Measurements from ENCODE around the gene LRP8.
A peak's percentile ranks its signal among the peaks of the same experiment; 100 is the strongest.
"Not testable (repeated sequence)": the region's sequence is repeated elsewhere in the genome, so short reads cannot be mapped to it uniquely, and the experiment has no call there.

Gene LRP8

GRCh38 chr1:53284224-53285020 lies 43.4 kb downstream of the LRP8 start:
- no peak for DNase-seq (ENCODE audit: low read depth in 2 of 2)

GRCh38 chr1:53283156-53283555 lies 44.7 kb downstream of the LRP8 start:
- not testable (repeated sequence) for DNase-seq (ENCODE audit: low read depth in 2 of 2)

- DNase-seq (ENCODE audit: low read depth in 2 of 2), result no peak
These were observed 46.7 kb downstream of the LRP8 start for GRCh38 chr1:53281133-53281532.

- DNase-seq (ENCODE audit: low read depth in 2 of 2), result no peak
These were observed 47.4 kb downstream of the LRP8 start for GRCh38 chr1:53280496-53280895.

- DNase-seq (ENCODE audit: low read depth in 2 of 2), result no peak
These were observed 48.3 kb downstream of the LRP8 start for GRCh38 chr1:53279296-53280200.

- peak in 1 of 2 experiments; percentile 3 for DNase-seq (ENCODE audit: low read depth in 2 of 2)
These were observed 49.6 kb downstream of the LRP8 start for GRCh38 chr1:53278298-53278725.

GRCh38 chr1:53277326-53277725 lies 50.5 kb downstream of the LRP8 start:
- no peak for DNase-seq (ENCODE audit: low read depth in 2 of 2)

GRCh38 chr1:53276902-53277281 lies 51.0 kb downstream of the LRP8 start:
- DNase-seq (ENCODE audit: low read depth in 2 of 2), result no peak

GRCh38 chr1:53276153-53276901 lies 51.5 kb downstream of the LRP8 start:
- no peak for DNase-seq (ENCODE audit: low read depth in 2 of 2)

- DNase-seq (ENCODE audit: low read depth in 2 of 2), result no peak
These were observed 52.3 kb downstream of the LRP8 start for GRCh38 chr1:53275566-53275965.

- no peak for DNase-seq (ENCODE audit: low read depth in 2 of 2)
These were observed 53.2 kb downstream of the LRP8 start for GRCh38 chr1:53274541-53275185.

- DNase-seq (ENCODE audit: low read depth in 2 of 2), result no peak
These were observed 53.8 kb downstream of the LRP8 start for GRCh38 chr1:53274026-53274425.

- no peak for DNase-seq (ENCODE audit: low read depth in 2 of 2)
These were observed 54.3 kb downstream of the LRP8 start for GRCh38 chr1:53273526-53273925.

GRCh38 chr1:53272349-53272748 lies 55.5 kb downstream of the LRP8 start:
- no peak for DNase-seq (ENCODE audit: low read depth in 2 of 2)

- DNase-seq (ENCODE audit: low read depth in 2 of 2), result no peak
These were observed 56.3 kb downstream of the LRP8 start for GRCh38 chr1:53271446-53272090.

GRCh38 chr1:53270873-53271272 lies 57.0 kb downstream of the LRP8 start:
- no peak for DNase-seq (ENCODE audit: low read depth in 2 of 2)

- DNase-seq (ENCODE audit: low read depth in 2 of 2), result no peak
These were observed 57.8 kb downstream of the LRP8 start for GRCh38 chr1:53270107-53270506.

- DNase-seq (ENCODE audit: low read depth in 2 of 2), result no peak
These were observed 60.1 kb downstream of the LRP8 start for GRCh38 chr1:53267761-53268160.

- no peak for DNase-seq (ENCODE audit: low read depth in 2 of 2)
These were observed 61.8 kb downstream of the LRP8 start for GRCh38 chr1:53266038-53266437.

GRCh38 chr1:53265581-53265980 lies 62.3 kb downstream of the LRP8 start:
- no peak for DNase-seq (ENCODE audit: low read depth in 2 of 2)

- no peak for DNase-seq (ENCODE audit: low read depth in 2 of 2)
These were observed 63.8 kb downstream of the LRP8 start for GRCh38 chr1:53264048-53264447.
